CD4-positive, alpha-beta T cell treated with Interleukin-15 for 1 hour (primary cell): ENCODE measurements around the gene ANTXR1.

Experiments
- DNase-seq: peaks from one replicate; pipeline ENCODE4 v3.0.0-alpha.2; 2020

Gene ANTXR1

GRCh38 chr2:69103419-69103818 is 90.4 kb downstream of the ANTXR1 start:
- DNase-seq, result no peak

GRCh38 chr2:69104261-69104660 is 91.3 kb downstream of the ANTXR1 start:
- DNase-seq, result no peak

- no peak for DNase-seq
These were observed 96.3 kb downstream of the ANTXR1 start for GRCh38 chr2:69109255-69109654.

- no peak for DNase-seq
These were observed 98.1 kb downstream of the ANTXR1 start for GRCh38 chr2:69111076-69111475.

GRCh38 chr2:69113627-69114026 is 100.6 kb downstream of the ANTXR1 start:
- DNase-seq, result no peak

GRCh38 chr2:69114534-69114933 is 101.6 kb downstream of the ANTXR1 start:
- DNase-seq, result no peak

- no peak for DNase-seq
These were observed 103.5 kb downstream of the ANTXR1 start for GRCh38 chr2:69116438-69116837.

- no peak for DNase-seq
These were observed 105.6 kb downstream of the ANTXR1 start for GRCh38 chr2:69118609-69119008.

- DNase-seq, result no peak
These were observed 106.3 kb downstream of the ANTXR1 start for GRCh38 chr2:69119104-69119894.

GRCh38 chr2:69122271-69122670 is 109.3 kb downstream of the ANTXR1 start:
- no peak for DNase-seq

- no peak for DNase-seq
These were observed 110.2 kb downstream of the ANTXR1 start for GRCh38 chr2:69123182-69123581.

GRCh38 chr2:69124343-69124742 is 111.4 kb downstream of the ANTXR1 start:
- DNase-seq, result no peak

GRCh38 chr2:69125816-69126215 is 112.8 kb downstream of the ANTXR1 start:
- DNase-seq, result no peak

- DNase-seq, result no peak
These were observed 113.4 kb downstream of the ANTXR1 start for GRCh38 chr2:69126341-69126740.

- no peak for DNase-seq
These were observed 118.5 kb downstream of the ANTXR1 start for GRCh38 chr2:69131452-69131851.

- no peak for DNase-seq
These were observed 119.2 kb downstream of the ANTXR1 start for GRCh38 chr2:69131983-69132675.

GRCh38 chr2:69132960-69133590 is 120.1 kb downstream of the ANTXR1 start:
- DNase-seq, result no peak

GRCh38 chr2:69133898-69134297 is 120.9 kb downstream of the ANTXR1 start:
- no peak for DNase-seq

GRCh38 chr2:69134306-69134945 is 121.4 kb downstream of the ANTXR1 start:
- DNase-seq, result no peak

- no peak for DNase-seq
These were observed 125.3 kb downstream of the ANTXR1 start for GRCh38 chr2:69138247-69138772.

GRCh38 chr2:69138793-69139459 is 125.9 kb downstream of the ANTXR1 start:
- no peak for DNase-seq
